GM12875 (cell line): ENCODE measurements around the gene PCK1.

Experiments used
- H3K4me3 ChIP-seq: one replicate; pipeline ENCODE4 v1.5.1; 2011; ENCODE audit warnings: low read depth, low read length, control low read depth
- TF ChIP-seq, protein P1 (sequence below): IDR thresholded peaks from 2 replicates; pipeline ENCODE4 v1.5.1; 2011; ENCODE audit warnings: low read depth, mild to moderate bottlenecking, control low read depth, inconsistent platforms, low read length, moderate library complexity, borderline replicate concordance; ENCODE audit not compliant: insufficient read depth

Gene PCK1

DNA sequence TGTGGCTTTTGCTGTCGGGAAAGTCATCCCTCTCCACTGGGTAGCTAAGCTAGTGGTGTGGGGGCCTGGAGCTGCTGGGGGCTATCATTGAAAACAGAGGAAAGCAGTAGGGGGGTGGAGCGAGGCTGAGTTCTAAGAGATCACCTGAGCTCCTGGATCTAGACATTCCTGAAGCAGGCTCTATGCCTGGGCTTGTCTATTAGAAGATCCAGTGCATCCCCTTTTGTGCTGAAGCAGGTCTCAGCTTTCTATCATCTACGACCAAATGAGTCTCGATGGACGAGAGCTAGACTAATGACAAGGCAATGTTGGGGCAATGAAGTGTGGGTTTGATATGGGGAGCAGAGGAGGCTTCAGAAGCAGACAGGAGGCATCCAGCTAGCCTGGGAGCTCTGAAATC, 40.8 kb downstream of the PCK1 start:
- no peak overlapping the region for H3K4me3 ChIP-seq
- TF ChIP-seq, protein P1, sequence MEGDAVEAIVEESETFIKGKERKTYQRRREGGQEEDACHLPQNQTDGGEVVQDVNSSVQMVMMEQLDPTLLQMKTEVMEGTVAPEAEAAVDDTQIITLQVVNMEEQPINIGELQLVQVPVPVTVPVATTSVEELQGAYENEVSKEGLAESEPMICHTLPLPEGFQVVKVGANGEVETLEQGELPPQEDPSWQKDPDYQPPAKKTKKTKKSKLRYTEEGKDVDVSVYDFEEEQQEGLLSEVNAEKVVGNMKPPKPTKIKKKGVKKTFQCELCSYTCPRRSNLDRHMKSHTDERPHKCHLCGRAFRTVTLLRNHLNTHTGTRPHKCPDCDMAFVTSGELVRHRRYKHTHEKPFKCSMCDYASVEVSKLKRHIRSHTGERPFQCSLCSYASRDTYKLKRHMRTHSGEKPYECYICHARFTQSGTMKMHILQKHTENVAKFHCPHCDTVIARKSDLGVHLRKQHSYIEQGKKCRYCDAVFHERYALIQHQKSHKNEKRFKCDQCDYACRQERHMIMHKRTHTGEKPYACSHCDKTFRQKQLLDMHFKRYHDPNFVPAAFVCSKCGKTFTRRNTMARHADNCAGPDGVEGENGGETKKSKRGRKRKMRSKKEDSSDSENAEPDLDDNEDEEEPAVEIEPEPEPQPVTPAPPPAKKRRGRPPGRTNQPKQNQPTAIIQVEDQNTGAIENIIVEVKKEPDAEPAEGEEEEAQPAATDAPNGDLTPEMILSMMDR = no peak

DNA sequence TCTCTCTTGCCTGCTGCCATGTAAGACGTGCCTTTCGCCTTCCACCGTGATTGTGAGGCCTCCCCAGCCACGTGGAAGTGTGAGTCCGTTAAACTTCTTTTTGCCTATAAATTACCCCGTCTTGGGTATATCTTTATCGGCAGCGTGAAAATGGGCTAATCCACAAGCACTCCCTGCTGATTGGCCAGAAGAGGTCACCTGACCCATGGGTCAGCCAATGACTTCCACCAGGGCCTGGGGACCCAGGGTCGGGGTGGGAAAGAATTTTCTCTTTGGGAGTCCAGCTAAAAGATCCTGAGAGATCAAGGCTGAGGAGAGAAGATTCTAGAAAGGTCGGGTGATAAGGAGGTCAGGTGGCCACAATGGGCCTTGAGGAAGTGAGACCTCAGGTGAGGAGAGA, 42.2 kb downstream of the PCK1 start:
- TF ChIP-seq, protein P1 = no peak
- H3K4me3 ChIP-seq = no peak overlapping the region

DNA sequence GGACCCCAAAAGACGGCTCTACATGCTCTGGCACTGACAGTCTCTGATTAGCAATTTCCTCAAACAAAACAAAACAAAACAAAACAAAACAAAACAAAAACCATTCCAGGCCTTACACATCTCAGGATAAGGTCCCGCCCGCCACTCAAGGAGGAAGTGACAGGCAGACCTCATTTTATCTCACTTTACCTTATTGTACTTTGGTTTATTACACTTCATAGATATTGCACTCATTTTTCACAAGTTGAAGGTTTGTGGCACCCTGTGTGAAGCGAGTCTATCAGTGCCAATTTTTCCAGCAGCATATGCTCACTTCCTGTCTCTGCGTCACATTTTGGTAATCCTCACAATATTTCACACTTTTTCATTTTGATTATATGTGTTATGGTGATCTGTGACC, 44.1 kb downstream of the PCK1 start:
- TF ChIP-seq, protein P1 = no peak
- no peak overlapping the region for H3K4me3 ChIP-seq

DNA sequence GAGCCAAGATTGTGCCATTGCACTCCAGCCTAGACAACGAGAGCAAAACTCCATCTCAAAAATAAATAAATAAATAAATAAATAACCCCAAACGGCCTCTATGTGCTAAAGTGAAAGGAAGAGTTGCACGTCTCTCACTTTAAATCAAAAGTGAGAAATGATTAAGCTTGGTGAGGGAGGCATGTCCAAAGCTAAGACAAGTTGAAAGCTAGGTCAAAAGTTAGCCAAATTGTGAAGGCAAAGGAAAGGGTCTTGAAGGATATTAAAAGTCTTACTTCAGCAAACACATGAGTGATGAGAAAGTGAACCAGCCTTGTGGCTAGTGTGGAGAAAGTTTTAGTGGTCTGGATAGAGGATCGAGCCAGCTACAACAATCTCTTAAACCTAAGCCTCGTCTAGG, 45.0 kb downstream of the PCK1 start:
- TF ChIP-seq, protein P1 = no peak

DNA sequence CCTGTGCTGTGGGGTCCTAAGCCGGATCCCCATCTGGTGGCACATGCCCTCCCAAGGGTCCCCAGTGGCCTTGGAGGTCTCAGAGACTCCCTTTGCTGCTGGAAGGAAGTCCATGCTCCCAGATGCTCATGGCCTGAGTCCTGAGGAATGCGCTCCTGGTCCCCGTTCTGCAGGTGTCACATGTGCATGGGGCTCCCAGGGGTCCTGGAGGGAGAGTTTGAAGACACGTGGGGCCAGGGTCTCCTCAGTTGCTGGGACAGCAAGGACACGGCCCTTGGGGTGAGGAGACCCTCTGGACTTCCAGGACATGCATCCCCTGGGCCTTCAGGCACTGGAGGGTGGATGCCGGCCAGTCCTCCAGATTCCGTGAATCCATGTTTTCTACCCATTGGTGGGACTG, 47.6 kb downstream of the PCK1 start:
- TF ChIP-seq, protein P1 = no peak
- no peak overlapping the region for H3K4me3 ChIP-seq

More for the DNA sequence above, 45.0 kb downstream of the PCK1 start:
- no peak overlapping the region for H3K4me3 ChIP-seq

DNA sequence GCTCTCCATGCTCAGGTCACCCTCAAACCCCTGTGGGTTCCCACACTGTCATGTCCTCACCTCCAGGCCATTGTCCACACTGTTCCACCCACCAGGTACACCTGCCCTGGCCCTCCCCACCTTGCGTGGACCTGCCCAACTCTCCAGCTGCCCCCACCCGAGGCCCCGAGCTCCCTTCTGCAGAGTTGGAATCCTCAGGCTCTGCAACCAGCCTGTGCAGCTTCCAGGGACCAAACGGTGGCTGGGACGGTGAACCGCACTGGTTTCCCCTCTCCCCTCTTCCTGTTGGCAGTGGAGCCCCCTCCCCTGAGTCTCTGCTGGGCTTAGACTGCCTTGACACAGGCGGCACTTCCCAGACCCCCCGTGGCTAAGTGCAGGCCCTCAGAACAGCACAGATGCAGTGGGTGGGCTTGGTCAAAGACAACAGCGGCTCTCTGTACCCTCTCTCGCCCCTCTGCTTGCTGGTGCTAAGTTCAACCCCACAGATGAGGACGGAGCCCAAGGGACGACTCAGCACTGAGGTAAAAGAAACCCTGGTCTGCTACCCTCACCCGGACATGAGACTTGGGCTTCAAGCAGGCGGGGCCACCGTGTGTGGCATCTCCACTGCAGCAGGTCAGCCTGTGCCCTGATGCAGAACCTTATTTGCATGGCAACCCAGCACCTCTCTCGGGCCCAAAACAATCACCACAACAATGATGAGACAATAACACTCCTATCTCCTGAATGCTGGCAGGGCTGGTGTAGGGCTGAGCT, 48.4 kb downstream of the PCK1 start:
- H3K4me3 ChIP-seq = no peak overlapping the region
- TF ChIP-seq, protein P1 = no peak

DNA sequence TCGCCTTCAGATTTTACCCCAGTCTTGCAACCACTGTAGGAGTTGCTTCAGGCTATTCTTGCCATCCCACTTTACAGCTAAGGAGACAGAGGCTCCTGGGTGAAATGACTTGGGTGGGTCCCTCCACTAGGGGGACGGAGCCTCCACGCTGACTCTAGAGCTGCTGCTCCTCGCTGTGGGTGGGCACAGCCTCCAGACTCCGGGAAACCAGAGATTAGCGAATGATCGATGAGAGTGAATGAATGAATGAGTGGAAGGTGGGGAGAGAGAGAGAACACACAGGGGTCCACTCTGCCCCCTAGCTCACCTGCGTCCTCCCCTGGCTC, 48.9 kb downstream of the PCK1 start:
- no peak overlapping the region for H3K4me3 ChIP-seq
- TF ChIP-seq, protein P1 = peak; percentile 26; the same call in 1 of the 2 replicates
